Esophagus squamous epithelium (tissue), 4 donors: ENCODE measurements around the gene ROS1.

Experiments used
- POLR2A ChIP-seq, 4 donors: fragments of 450-650 bp; IDR thresholded peaks; one replicate each; pipeline ENCODE4 v1.6.1; 2017; ENCODE audit warnings: antibody characterized with exemption in 4 of 4, mild to moderate bottlenecking in 4 of 4, moderate library complexity in 3 of 4
- TF ChIP-seq, protein P1 (sequence below), 6 experiments: fragments of 450-650 bp in 4 of 6; fragments of 200-600 bp in 2 of 6; sonication (generic) in 2 of 6; IDR thresholded peaks; one replicate each; pipeline ENCODE4 v1.5.1; 2016 to 2019; ENCODE audit warnings: antibody characterized with exemption in 6 of 6, mild to moderate bottlenecking in 4 of 6, moderate library complexity in 4 of 6

GRCh38 chr6:117266257-117267053, 159.3 kb downstream of the ROS1 start:
- TF ChIP-seq, protein P1, sequence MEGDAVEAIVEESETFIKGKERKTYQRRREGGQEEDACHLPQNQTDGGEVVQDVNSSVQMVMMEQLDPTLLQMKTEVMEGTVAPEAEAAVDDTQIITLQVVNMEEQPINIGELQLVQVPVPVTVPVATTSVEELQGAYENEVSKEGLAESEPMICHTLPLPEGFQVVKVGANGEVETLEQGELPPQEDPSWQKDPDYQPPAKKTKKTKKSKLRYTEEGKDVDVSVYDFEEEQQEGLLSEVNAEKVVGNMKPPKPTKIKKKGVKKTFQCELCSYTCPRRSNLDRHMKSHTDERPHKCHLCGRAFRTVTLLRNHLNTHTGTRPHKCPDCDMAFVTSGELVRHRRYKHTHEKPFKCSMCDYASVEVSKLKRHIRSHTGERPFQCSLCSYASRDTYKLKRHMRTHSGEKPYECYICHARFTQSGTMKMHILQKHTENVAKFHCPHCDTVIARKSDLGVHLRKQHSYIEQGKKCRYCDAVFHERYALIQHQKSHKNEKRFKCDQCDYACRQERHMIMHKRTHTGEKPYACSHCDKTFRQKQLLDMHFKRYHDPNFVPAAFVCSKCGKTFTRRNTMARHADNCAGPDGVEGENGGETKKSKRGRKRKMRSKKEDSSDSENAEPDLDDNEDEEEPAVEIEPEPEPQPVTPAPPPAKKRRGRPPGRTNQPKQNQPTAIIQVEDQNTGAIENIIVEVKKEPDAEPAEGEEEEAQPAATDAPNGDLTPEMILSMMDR (IDR thresholded peaks at IDR 0.05): no peak
- no peak for TF ChIP-seq POLR2A (IDR thresholded peaks at IDR 0.05)
